ENCODE measurements around the gene SLC17A2. TPM values are rescaled to one million over a fixed set of nuclear protein-coding genes. Genes with fewer than 3 reads are reported as not detected.
A peak's percentile ranks its signal among the peaks of the same experiment; 100 is the strongest.
"Not testable (repeated sequence)": the region's sequence is repeated elsewhere in the genome, so short reads cannot be mapped to it uniquely, and the experiment has no call there.

Gene SLC17A2
- total RNA-seq, 1 donor: not detected

DNA sequence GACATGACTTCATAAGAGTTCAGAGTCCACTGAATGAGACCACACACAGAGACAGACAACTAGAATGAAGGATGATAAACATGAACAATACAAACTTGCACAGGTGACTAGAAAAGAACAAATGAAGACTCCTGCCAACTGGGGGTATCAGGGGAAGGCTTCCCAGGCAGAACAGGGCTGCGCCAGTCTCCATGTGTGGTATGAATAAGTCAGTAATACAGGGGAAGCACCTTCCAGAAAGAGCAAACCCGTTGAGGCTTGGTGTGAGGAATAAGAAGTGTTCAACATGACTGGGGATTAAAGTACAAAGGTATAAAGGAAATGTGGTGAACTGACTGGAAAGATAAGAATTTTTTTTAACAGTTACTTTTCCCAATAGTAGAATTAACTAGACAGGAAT is 3.7 kb upstream of the SLC17A2 start:
- Histone ChIP-seq H3K4me2 (ENCODE audit: insufficient read depth, low read length) (no peak overlapping the region), H2AFZ (ENCODE audit: low read length) (peak overlapping the region; percentile 63), H3K36me3 (ENCODE audit: insufficient read depth, low read length) (no peaks in the 10 kb centered on the region), H3K4me1 (ENCODE audit: insufficient read depth, low read length) (no peaks in the 10 kb centered on the region), H3K27me3 (ENCODE audit: insufficient read depth, low read length) (no peaks in the 10 kb centered on the region), H3K9me3 (ENCODE audit: low read depth, low read length) (no peaks in the 10 kb centered on the region), H3K27ac (ENCODE audit: low read depth, low read length) (peak overlapping the region; percentile 11), H4K20me1 (ENCODE audit: insufficient read depth, low read length) (no peaks in the 10 kb centered on the region), H3K79me2 (ENCODE audit: insufficient read depth, low read length) (no peaks in the 10 kb centered on the region), H3K4me3 (ENCODE audit: insufficient read depth, low read length) (no peak overlapping the region)
- TF ChIP-seq, protein P1, sequence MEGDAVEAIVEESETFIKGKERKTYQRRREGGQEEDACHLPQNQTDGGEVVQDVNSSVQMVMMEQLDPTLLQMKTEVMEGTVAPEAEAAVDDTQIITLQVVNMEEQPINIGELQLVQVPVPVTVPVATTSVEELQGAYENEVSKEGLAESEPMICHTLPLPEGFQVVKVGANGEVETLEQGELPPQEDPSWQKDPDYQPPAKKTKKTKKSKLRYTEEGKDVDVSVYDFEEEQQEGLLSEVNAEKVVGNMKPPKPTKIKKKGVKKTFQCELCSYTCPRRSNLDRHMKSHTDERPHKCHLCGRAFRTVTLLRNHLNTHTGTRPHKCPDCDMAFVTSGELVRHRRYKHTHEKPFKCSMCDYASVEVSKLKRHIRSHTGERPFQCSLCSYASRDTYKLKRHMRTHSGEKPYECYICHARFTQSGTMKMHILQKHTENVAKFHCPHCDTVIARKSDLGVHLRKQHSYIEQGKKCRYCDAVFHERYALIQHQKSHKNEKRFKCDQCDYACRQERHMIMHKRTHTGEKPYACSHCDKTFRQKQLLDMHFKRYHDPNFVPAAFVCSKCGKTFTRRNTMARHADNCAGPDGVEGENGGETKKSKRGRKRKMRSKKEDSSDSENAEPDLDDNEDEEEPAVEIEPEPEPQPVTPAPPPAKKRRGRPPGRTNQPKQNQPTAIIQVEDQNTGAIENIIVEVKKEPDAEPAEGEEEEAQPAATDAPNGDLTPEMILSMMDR (IDR thresholded peaks at IDR 0.05; ENCODE audit: extremely low read depth, low read depth, low read length): no peak
- no peak for DNase-seq (ENCODE audit: insufficient read length, low spot score, missing footprints)

DNA sequence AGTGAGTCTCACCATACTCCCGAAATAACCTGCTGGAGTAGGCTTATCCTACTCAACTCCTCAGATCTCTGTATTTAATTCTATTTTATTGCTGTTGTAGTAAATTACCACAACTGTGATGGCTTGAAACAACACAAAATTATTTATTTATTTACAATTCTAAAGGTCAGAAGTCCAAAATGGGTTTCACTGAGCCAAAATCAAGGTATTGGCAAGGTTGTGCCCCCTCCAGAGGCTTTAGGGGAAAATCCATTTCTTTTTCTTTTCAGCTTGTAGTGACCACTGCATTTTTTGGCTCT is 869 bp upstream of the SLC17A2 start:
- TF ChIP-seq, protein P1 (IDR thresholded peaks at IDR 0.05; ENCODE audit: extremely low read depth, low read depth, low read length): no peak
- H3K36me3 ChIP-seq (ENCODE audit: insufficient read depth, low read length): no peaks in the 10 kb centered on the region
- H3K4me3 ChIP-seq (ENCODE audit: insufficient read depth, low read length): no peak overlapping the region
- H3K9me3 ChIP-seq (ENCODE audit: low read depth, low read length): no peaks in the 10 kb centered on the region
- no peak overlapping the region for H3K27ac ChIP-seq (ENCODE audit: low read depth, low read length)
- no peaks in the 10 kb centered on the region for H3K4me1 ChIP-seq (ENCODE audit: insufficient read depth, low read length)
- H3K79me2 ChIP-seq (ENCODE audit: insufficient read depth, low read length): no peaks in the 10 kb centered on the region
- H2AFZ ChIP-seq (ENCODE audit: low read length): no peak overlapping the region
- H3K27me3 ChIP-seq (ENCODE audit: insufficient read depth, low read length): no peaks in the 10 kb centered on the region
- H4K20me1 ChIP-seq (ENCODE audit: insufficient read depth, low read length): no peaks in the 10 kb centered on the region
- H3K4me2 ChIP-seq (ENCODE audit: insufficient read depth, low read length): no peak overlapping the region
- DNase-seq (ENCODE audit: insufficient read length, low spot score, missing footprints): no peak

DNA sequence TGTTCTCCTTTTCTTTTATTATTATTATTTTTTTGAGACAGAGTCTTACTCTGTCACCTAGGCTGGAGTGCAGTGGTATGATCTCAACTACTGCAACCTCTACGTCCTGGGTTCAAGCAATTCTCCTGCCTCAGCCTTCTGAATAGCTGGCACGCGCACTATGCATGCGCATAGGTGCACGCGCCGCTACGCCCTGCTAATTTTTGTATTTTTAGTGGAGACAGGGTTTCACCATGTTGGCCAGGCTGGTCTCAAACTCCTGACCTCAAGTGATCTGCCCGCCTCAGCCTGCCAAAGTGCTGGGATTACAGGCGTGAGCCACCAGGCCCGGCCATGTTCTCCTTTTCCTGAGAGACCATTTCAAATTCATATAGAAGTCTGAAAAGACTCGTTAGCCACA is 706 bp downstream of the SLC17A2 start:
- DNase-seq (ENCODE audit: insufficient read length, low spot score, missing footprints); H3K36me3 ChIP-seq (ENCODE audit: insufficient read depth, low read length); H4K20me1 ChIP-seq (ENCODE audit: insufficient read depth, low read length); H3K27ac ChIP-seq (ENCODE audit: low read depth, low read length); H2AFZ ChIP-seq (ENCODE audit: low read length); H3K27me3 ChIP-seq (ENCODE audit: insufficient read depth, low read length); H3K79me2 ChIP-seq (ENCODE audit: insufficient read depth, low read length); H3K4me1 ChIP-seq (ENCODE audit: insufficient read depth, low read length); H3K4me2 ChIP-seq (ENCODE audit: insufficient read depth, low read length); H3K9me3 ChIP-seq (ENCODE audit: low read depth, low read length); H3K4me3 ChIP-seq (ENCODE audit: insufficient read depth, low read length): not testable (repeated sequence)

DNA sequence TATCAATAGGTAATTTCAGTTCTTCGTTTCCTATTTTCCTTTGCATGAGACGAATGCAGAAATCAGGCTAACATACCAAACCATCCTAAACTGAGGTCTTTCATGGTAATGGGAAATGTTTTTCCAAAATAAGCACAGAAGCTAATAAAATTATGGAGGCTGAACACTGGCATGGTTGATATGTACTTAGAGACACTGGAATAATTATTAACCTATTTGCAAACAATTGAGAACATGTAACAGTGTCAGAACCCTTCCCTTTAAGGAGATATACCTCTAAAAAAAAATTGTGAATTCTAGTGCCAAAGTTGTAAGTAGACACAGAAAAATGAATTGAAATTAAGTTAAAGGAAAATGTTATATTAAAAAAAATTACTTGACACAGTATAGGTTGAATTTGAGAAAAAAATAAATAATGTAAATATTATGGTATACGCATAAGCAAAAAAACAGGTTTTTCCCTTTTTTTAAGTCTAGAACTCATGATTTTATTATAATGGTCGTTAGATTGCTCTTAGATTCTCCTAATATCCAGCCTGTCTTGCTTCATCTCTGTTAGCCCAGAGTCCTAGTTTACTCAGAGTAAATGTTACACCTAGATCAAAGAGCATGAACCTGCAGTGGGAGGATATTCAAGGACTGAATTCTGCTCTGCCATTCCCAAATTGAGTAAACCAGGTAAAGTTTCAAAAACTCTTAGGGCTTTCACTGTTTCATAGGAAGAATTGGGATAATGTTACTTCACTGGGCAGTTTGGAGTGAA is 1.7 kb downstream of the SLC17A2 start:
- Histone ChIP-seq H2AFZ (ENCODE audit: low read length) (no peak overlapping the region), H3K36me3 (ENCODE audit: insufficient read depth, low read length) (no peaks in the 10 kb centered on the region), H3K4me1 (ENCODE audit: insufficient read depth, low read length) (no peaks in the 10 kb centered on the region), H4K20me1 (ENCODE audit: insufficient read depth, low read length) (no peaks in the 10 kb centered on the region), H3K27me3 (ENCODE audit: insufficient read depth, low read length) (no peaks in the 10 kb centered on the region), H3K27ac (ENCODE audit: low read depth, low read length) (no peak overlapping the region), H3K79me2 (ENCODE audit: insufficient read depth, low read length) (no peaks in the 10 kb centered on the region), H3K4me2 (ENCODE audit: insufficient read depth, low read length) (no peak overlapping the region), H3K9me3 (ENCODE audit: low read depth, low read length) (no peaks in the 10 kb centered on the region), H3K4me3 (ENCODE audit: insufficient read depth, low read length) (no peak overlapping the region)
- TF ChIP-seq, protein P1 (IDR thresholded peaks at IDR 0.05; ENCODE audit: extremely low read depth, low read depth, low read length): no peak
- no peak for DNase-seq (ENCODE audit: insufficient read length, low spot score, missing footprints)
